ENCODE measurements around the gene SLC7A4.
"Not testable (repeated sequence)": the region's sequence is repeated elsewhere in the genome, so short reads cannot be mapped to it uniquely, and the experiment has no call there.

The SLC7A4 gene

DNA sequence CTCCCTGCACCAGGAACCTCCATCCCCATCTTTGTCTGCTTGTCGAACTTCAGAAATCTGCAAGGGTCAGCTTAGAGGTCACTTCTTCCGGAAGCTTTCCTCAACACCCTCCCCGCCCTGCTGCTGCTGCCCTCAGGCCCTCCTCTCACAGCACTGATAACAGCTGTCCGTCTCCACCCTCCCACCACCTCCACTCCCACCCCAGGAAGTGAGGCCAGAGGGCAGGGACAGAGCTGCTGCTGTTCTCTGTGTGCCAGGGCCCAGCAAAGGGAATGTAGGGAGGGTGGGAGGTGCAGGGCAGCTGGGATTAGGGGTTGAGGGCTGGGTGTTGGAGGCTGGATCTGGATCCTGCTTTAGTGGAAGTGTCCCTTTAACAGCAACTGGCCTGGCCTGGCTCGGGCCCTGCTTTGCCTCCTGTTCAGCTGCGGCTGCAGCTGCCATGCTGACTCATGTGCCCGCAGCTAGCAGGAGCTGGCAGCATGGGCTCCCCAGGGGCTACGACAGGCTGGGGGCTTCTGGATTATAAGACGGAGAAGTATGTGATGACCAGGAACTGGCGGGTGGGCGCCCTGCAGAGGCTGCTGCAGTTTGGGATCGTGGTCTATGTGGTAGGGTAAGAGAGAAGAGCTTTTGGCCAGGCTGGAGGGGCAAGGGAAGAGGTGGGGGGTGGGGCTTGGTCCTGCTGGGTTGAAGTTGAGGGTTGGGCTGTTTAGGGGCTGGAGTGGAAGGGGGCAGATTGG, 17.5 kb downstream of the SLC7A4 start, which contains the start of gene P2RX6:
Gene P2RX6 (plus strand): TSS at position 440 of the 740 bp plus-strand sequence. CDS start 10 bp downstream, at position 450.
- no peak for DNase-seq

DNA sequence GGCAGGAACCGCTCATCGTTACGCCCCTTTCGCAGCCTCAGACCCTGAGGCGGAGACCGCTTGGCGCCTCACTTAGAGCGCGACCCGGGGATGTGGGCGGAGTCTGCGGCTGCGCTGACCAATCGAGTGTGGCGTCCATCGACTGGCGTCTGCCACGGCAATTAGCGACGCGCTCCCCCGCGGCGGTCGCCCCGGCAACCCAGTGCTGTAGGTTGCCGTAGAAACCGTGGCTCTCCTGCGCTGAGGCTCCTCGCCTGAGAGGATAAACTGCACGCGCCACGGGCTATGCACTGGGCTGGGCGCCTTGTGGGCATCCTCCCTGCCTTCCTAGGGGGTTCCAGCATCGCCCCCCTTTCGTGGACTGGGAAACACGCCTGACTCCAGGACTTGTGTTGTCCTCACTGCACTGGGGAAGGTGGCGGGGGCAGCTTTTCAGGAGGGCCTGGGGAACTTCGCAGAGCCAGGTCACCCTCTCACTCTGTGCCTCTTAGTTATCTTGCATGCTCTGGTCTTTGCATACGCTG, 18.1 kb downstream of the SLC7A4 start:
- peak; percentile 94 for DNase-seq

- no peak for DNase-seq
Observed at GRCh38 chr22:21013657-21014201, 18.6 kb downstream of the SLC7A4 start.

- no peak for DNase-seq
Observed at GRCh38 chr22:21012446-21013407, 19.6 kb downstream of the SLC7A4 start.

- no peak for DNase-seq
Observed at GRCh38 chr22:21010426-21011113, 21.8 kb downstream of the SLC7A4 start.

- no peak for DNase-seq
Observed at GRCh38 chr22:21009638-21010425, 22.5 kb downstream of the SLC7A4 start.

GRCh38 chr22:21009208-21009607, 23.2 kb downstream of the SLC7A4 start:
- not testable (repeated sequence) for DNase-seq

- no peak for DNase-seq
Observed at GRCh38 chr22:21003782-21004181, 28.6 kb downstream of the SLC7A4 start.

DNA sequence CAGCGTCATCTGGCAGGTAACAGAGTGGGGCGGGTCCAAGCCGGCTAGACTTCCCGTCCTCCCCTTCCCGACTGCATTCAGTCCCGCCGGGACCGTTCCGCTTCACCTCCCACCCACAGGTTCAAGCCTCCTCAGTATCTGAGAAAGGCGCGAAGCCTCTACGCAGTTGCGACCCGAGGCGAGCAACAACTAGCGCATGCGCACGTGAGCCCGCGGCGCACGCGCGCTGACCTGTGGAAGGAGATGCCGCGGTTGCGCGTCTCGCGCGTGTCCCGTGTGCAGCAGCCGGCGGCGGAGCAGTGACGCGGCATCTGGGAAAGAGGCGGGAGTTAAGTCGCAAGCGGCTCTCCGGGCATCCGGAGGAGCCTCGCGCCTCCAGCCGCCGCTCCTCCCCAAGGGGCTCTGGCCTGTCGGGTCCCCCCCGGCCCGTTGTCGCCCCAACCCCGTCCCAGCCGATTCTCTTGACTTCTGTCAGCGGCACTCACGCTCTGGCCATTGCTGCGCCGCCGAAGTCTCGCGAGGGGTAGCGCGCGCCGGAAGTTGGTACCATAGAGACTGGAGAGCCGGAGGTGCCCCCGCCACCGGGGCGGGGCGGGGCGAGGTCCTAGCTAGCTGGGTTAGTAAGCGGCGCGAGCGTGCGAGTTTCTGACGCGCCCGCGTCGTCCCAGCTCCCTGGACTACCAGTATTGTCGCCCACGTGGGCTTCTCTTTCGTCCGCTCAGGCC, 30.6 kb downstream of the SLC7A4 start, which contains the start of gene THAP7:
Gene THAP7 (minus strand): TSS at position 518 of the 725 bp plus-strand sequence. CDS start 207 bp downstream, at position 311.
- peak; percentile 98 for DNase-seq

DNA sequence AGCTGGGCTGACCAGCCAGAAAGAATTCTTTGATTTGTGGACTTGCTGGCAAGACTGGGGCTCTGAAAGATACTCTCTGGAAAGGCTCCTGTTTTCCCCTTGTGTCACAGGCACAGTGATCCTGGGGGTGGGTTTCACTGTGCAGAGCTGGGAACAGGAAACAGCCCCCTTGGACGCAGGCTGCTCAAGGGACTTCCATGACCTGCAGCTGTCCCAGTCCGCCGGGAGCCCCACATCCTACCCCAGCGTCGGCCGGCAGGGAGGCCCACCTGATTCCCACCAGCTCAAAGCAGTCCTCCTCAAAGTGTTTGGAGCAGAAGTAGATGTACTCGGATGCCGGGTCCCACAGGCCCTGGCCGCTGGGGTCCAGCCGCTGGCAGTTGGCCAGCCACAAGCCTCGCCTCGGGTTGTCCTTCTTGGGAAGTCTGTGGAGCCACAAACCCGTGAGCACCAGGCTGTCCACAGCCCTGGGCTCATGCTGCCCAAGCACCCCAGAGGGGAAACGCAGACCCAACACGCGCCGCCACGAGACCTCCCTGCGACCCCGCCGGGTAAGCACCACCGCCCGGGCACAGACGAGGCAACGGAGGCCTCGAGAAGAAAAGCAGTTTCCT, 31.3 kb downstream of the SLC7A4 start:
- DNase-seq: no peak

- no peak for DNase-seq
Observed at GRCh38 chr22:21000207-21000986, 32.0 kb downstream of the SLC7A4 start.

DNA sequence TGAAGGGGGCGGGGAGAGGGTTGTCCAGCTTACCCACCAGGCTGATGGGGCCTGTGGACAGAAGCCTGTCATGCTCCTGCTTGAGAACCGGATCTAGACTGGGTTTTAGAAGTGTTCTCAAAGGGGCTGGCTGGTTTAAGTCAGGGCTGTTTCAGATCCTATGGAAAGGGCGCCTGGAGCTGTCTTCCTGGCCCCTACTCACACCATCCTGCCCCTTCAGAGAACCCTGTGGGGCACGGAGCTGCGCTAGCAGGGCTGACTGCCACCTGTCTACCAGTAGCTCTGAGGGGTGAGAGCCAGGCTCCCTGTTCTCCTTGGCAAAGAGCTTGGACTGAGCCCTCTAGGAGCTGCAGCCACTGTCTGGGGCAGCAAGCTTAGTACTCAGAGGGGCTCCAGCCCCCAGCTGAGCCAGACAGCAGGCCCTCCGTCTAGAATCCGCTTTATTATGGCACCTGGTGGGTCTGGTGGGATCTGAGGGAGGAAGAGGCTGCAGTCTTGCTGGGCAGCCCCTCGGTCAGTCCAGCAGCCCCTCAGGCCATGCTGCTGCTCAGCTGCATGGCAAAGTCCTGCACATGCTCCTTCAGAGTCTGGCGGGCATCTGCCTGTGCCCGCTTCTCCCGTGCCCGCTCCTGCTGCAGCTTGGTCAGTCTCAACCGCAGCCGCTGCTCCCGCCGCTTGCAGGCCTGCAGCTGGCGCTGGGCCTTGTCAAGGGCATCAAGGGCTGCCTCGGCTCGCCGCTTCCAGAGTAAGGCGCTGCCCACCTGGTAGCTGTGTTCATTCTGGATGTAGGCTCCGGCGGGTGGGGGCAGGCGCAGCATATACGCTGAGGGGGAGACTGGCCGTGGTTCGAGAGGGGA, 32.8 kb downstream of the SLC7A4 start:
- DNase-seq: no peak

GRCh38 chr22:20998411-20999336, 33.7 kb downstream of the SLC7A4 start:
- DNase-seq: no peak

GRCh38 chr22:20997536-20998257, 34.7 kb downstream of the SLC7A4 start:
- DNase-seq: no peak

DNA sequence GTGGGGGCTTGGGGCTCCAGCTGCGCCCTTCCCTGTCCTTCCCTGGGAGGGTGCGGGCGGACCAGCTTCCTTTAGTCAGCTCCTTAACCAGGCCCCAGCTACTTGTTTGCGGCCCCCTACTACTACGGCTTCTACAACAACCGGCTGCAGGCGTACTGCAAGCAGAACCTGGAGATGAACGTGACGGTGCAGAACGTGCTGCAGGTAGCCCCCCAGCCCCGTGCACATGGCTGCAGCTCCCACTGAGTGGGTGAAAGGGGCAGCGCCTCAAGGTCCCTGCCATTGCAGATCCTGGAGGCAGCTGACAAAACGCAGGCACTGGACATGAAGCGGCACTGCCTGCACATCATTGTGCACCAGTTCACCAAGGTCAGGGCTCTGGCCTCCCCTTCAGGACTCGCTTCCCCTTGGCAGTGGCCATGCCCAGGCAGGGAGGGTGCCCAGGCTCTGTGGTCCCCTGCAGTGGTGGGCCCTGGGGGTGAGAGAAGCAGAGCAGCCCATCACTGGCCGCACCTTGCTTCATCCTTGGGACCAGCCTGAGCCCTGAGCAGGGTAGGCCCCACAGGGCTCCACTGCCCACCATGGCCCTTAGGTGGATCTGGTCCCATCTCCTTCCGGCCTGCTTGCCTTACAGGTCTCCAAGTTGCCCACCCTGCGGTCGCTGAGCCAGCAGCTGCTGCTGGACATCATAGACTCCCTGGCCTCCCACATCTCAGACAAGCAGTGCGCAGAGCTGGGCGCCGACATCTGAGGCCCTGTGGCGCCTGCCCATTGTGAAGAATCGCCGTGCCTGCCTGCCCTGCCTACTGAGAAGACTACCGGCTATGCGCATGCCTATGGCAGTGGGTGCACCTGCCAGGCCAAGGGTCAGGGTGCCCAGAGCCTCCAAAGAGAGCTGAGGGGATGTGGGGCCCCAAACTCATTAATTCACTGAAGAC, 35.5 kb downstream of the SLC7A4 start:
- no peak for DNase-seq

GRCh38 chr22:20996031-20996410, 36.3 kb downstream of the SLC7A4 start:
- DNase-seq: no peak

Measured in CD4-positive, alpha-beta T cell treated with Interleukin-6 for 4 hours (primary cell).